MM.1S (cell line): ENCODE data around the gene LNX2.

Source experiments
- DNase-seq: peaks from one replicate; pipeline ENCODE4 v3.0.0-alpha.2; 2015
- H2AFZ ChIP-seq: fragments of 300-600 bp; sonication (generic); 2 replicates; pipeline ENCODE4 v1.6.0; 2016; ENCODE audit warnings: antibody characterized with exemption, low read length
- H3F3A ChIP-seq: fragments of 300-600 bp; sonication (generic); 2 replicates; pipeline ENCODE4 v1.6.1; 2016; ENCODE audit warnings: mild to moderate bottlenecking, antibody characterized with exemption, low read length, moderate library complexity, mixed read lengths; ENCODE audit not compliant: insufficient read depth
- H3K27ac ChIP-seq: fragments of 300-600 bp; sonication (generic); 2 replicates; pipeline ENCODE4 v1.5.1; 2016; ENCODE audit warnings: mild to moderate bottlenecking, low read length
- H3K27me3 ChIP-seq: fragments of 300-600 bp; sonication (generic); replicated peaks from 2 replicates; pipeline ENCODE4 v1.6.0; 2016; ENCODE audit warnings: low read length; ENCODE audit not compliant: insufficient read depth
- H3K36me3 ChIP-seq: fragments of 300-600 bp; sonication (generic); replicated peaks from 2 replicates; pipeline ENCODE4 v1.6.1; 2016; ENCODE audit warnings: mild to moderate bottlenecking, low read length, mixed read lengths; ENCODE audit not compliant: insufficient read depth
- H3K4me1 ChIP-seq: fragments of 300-600 bp; sonication (generic); 2 replicates; pipeline ENCODE4 v1.6.1; 2016; ENCODE audit warnings: low read length, mixed read lengths
- H3K4me2 ChIP-seq: fragments of 300-600 bp; sonication (generic); 2 replicates; pipeline ENCODE4 v1.6.0; 2016; ENCODE audit warnings: low read depth, low read length
- H3K4me3 ChIP-seq: fragments of 300-600 bp; sonication (generic); 2 replicates; pipeline ENCODE4 v1.5.1; 2016; ENCODE audit warnings: low read length, mixed read lengths
- H3K79me2 ChIP-seq: fragments of 300-600 bp; sonication (generic); 2 replicates; pipeline ENCODE4 v1.6.1; 2016; ENCODE audit warnings: mixed run types, low read length, mixed read lengths
- H3K9ac ChIP-seq: fragments of 300-600 bp; sonication (generic); 2 replicates; pipeline ENCODE4 v1.6.1; 2016; ENCODE audit warnings: low read length, mixed read lengths
- H3K9me2 ChIP-seq: fragments of 300-600 bp; sonication (generic); replicated peaks from 2 replicates; pipeline ENCODE4 v1.6.1; 2016; ENCODE audit warnings: mild to moderate bottlenecking, low read length, mixed read lengths; ENCODE audit not compliant: insufficient read depth
- H3K9me3 ChIP-seq: fragments of 300-600 bp; sonication (generic); replicated peaks from 2 replicates; pipeline ENCODE4 v1.6.1; 2016; ENCODE audit warnings: mild to moderate bottlenecking, low read length, mixed read lengths; ENCODE audit not compliant: insufficient read depth
- H4K20me1 ChIP-seq: fragments of 300-600 bp; sonication (generic); 2 replicates; pipeline ENCODE4 v1.6.1; 2016; ENCODE audit warnings: mild to moderate bottlenecking, low read length, moderate library complexity, mixed read lengths; ENCODE audit not compliant: insufficient read depth
- CTCF ChIP-seq: fragments of 300-600 bp; sonication (generic); IDR thresholded peaks from 2 replicates; pipeline ENCODE4 v1.5.1; 2016; ENCODE audit warnings: antibody characterized with exemption, low read length, mixed read lengths
- EZH2 ChIP-seq: fragments of 300-600 bp; sonication (generic); optimal IDR thresholded peaks from 2 replicates; pipeline ENCODE3; 2017; ENCODE audit warnings: low read depth, mild to moderate bottlenecking, antibody characterized with exemption, low read length, mixed read lengths
- EZH2phosphoT487 ChIP-seq: fragments of 300-600 bp; sonication (generic); IDR thresholded peaks from 2 replicates; pipeline ENCODE4 v1.6.1; 2018; ENCODE audit warnings: antibody characterized with exemption, low read length

Gene LNX2

GRCh38 chr13:27619093-27619727 lies 1.1 kb downstream of the LNX2 start:
- Histone ChIP-seq H3K36me3 (no peaks in the 10 kb centered on the region), H3K27me3 (no peaks in the 10 kb centered on the region), H3K4me1 (peaks cover 8% of the 10 kb centered on the region; the same call in 1 of the 2 replicates), H3K9ac (peak overlapping the region; percentile 63; the same call in 1 of the 2 replicates), H2AFZ (no peak overlapping the region), H3K27ac (no peak overlapping the region), H3K79me2 (peaks cover 82% of the 10 kb centered on the region), H3K9me3 (no peaks in the 10 kb centered on the region), H4K20me1 (no peaks in the 10 kb centered on the region), H3K4me3 (peak overlapping the region; percentile 66), H3F3A (peaks cover 7% of the 10 kb centered on the region; the same call in 1 of the 2 replicates), H3K4me2 (peak overlapping the region; percentile 53), H3K9me2 (no peaks in the 10 kb centered on the region)
- DNase-seq, result no peak
- TF ChIP-seq CTCF, result no peak
- TF ChIP-seq EZH2, result no peak
- no peak for TF ChIP-seq EZH2phosphoT487

GRCh38 chr13:27617881-27618321 lies 2.4 kb downstream of the LNX2 start:
- H3K9me2 ChIP-seq, result no peaks in the 10 kb centered on the region
- peaks cover 4% of the 10 kb centered on the region; the same call in 1 of the 2 replicates for H3K4me1 ChIP-seq
- H3K9me3 ChIP-seq, result no peaks in the 10 kb centered on the region
- no peak for DNase-seq
- TF ChIP-seq CTCF (no peak), EZH2 (no peak), EZH2phosphoT487 (no peak)
- no peaks in the 10 kb centered on the region for H3K36me3 ChIP-seq
- H3K4me3 ChIP-seq, result no peak overlapping the region
- H4K20me1 ChIP-seq, result no peaks in the 10 kb centered on the region
- no peak overlapping the region for H3K27ac ChIP-seq
- H3K27me3 ChIP-seq, result no peaks in the 10 kb centered on the region
- H3K9ac ChIP-seq, result no peak overlapping the region
- no peak overlapping the region for H3K4me2 ChIP-seq
- peaks cover 81% of the 10 kb centered on the region for H3K79me2 ChIP-seq
- no peak overlapping the region for H2AFZ ChIP-seq
- peaks cover 7% of the 10 kb centered on the region; the same call in 1 of the 2 replicates for H3F3A ChIP-seq

- no peaks in the 10 kb centered on the region for H3K36me3 ChIP-seq
- no peak overlapping the region for H3K4me2 ChIP-seq
- no peaks in the 10 kb centered on the region for H3F3A ChIP-seq
- H3K9ac ChIP-seq, result no peak overlapping the region
- H3K4me3 ChIP-seq, result no peak overlapping the region
- no peaks in the 10 kb centered on the region for H3K27me3 ChIP-seq
- H3K9me2 ChIP-seq, result no peaks in the 10 kb centered on the region
- no peaks in the 10 kb centered on the region for H3K9me3 ChIP-seq
- no peak overlapping the region for H3K27ac ChIP-seq
- no peak overlapping the region for H2AFZ ChIP-seq
- H4K20me1 ChIP-seq, result no peaks in the 10 kb centered on the region
- peaks cover 91% of the 10 kb centered on the region for H3K79me2 ChIP-seq
- H3K4me1 ChIP-seq, result peaks cover 1% of the 10 kb centered on the region; the same call in 1 of the 2 replicates
- TF ChIP-seq EZH2phosphoT487 (no peak), EZH2 (no peak), CTCF (no peak)
- no peak for DNase-seq
Measured at GRCh38 chr13:27613628-27614027, 6.7 kb downstream of the LNX2 start.
